ENCODE data around the gene ACOT13.
"Not testable (repeated sequence)": the region's sequence is repeated elsewhere in the genome, so short reads cannot be mapped to it uniquely, and the experiment has no call there.

The ACOT13 gene

GRCh38 chr6:24720604-24721460, 54.0 kb downstream of the ACOT13 start:
- H3K4me1 ChIP-seq (ENCODE audit: control insufficient read depth, insufficient read depth, low read length): peaks cover 6% of the 10 kb centered on the region
- H3K9ac ChIP-seq (ENCODE audit: low read length): peak overlapping the region; percentile 100
- H3K36me3 ChIP-seq (ENCODE audit: control insufficient read depth, insufficient read depth, low read length): no peaks in the 10 kb centered on the region
- H3K4me3 ChIP-seq (ENCODE audit: low read length): peak overlapping the region; percentile 83
- H3K27me3 ChIP-seq (ENCODE audit: control insufficient read depth, insufficient read depth, low read length): no peaks in the 10 kb centered on the region
- H3K9me3 ChIP-seq (ENCODE audit: control insufficient read depth, low read length): no peaks in the 10 kb centered on the region

- Histone ChIP-seq H3K36me3 (ENCODE audit: control insufficient read depth, insufficient read depth, low read length) (no peaks in the 10 kb centered on the region), H3K27me3 (ENCODE audit: control insufficient read depth, insufficient read depth, low read length) (no peaks in the 10 kb centered on the region), H3K9me3 (ENCODE audit: control insufficient read depth, low read length) (no peaks in the 10 kb centered on the region), H3K4me3 (ENCODE audit: low read length) (peak overlapping the region; percentile 83), H3K4me1 (ENCODE audit: control insufficient read depth, insufficient read depth, low read length) (peaks cover 6% of the 10 kb centered on the region), H3K9ac (ENCODE audit: low read length) (peak overlapping the region; percentile 100)
Measured at GRCh38 chr6:24721461-24722215, 54.8 kb downstream of the ACOT13 start.

- Histone ChIP-seq H3K27me3 (ENCODE audit: control insufficient read depth, insufficient read depth, low read length) (no peaks in the 10 kb centered on the region), H3K4me1 (ENCODE audit: control insufficient read depth, insufficient read depth, low read length) (peaks cover 6% of the 10 kb centered on the region), H3K9ac (ENCODE audit: low read length) (no peak overlapping the region), H3K4me3 (ENCODE audit: low read length) (no peak overlapping the region), H3K9me3 (ENCODE audit: control insufficient read depth, low read length) (no peaks in the 10 kb centered on the region), H3K36me3 (ENCODE audit: control insufficient read depth, insufficient read depth, low read length) (no peaks in the 10 kb centered on the region)
Measured at GRCh38 chr6:24723270-24723669, 56.4 kb downstream of the ACOT13 start.

- not testable (repeated sequence) for H3K4me3 ChIP-seq (ENCODE audit: low read length); H3K4me1 ChIP-seq (ENCODE audit: control insufficient read depth, insufficient read depth, low read length); H3K9me3 ChIP-seq (ENCODE audit: control insufficient read depth, low read length); H3K36me3 ChIP-seq (ENCODE audit: control insufficient read depth, insufficient read depth, low read length); H3K9ac ChIP-seq (ENCODE audit: low read length); H3K27me3 ChIP-seq (ENCODE audit: control insufficient read depth, insufficient read depth, low read length)
Measured at GRCh38 chr6:24730653-24731052, 63.8 kb downstream of the ACOT13 start.

- not testable (repeated sequence) for H3K36me3 ChIP-seq (ENCODE audit: control insufficient read depth, insufficient read depth, low read length); H3K27me3 ChIP-seq (ENCODE audit: control insufficient read depth, insufficient read depth, low read length); H3K9ac ChIP-seq (ENCODE audit: low read length); H3K4me1 ChIP-seq (ENCODE audit: control insufficient read depth, insufficient read depth, low read length); H3K9me3 ChIP-seq (ENCODE audit: control insufficient read depth, low read length); H3K4me3 ChIP-seq (ENCODE audit: low read length)
Measured at GRCh38 chr6:24731456-24732134, 64.7 kb downstream of the ACOT13 start.

GRCh38 chr6:24734166-24734565, 67.3 kb downstream of the ACOT13 start:
- Histone ChIP-seq H3K4me1 (ENCODE audit: control insufficient read depth, insufficient read depth, low read length) (peaks cover 9% of the 10 kb centered on the region), H3K36me3 (ENCODE audit: control insufficient read depth, insufficient read depth, low read length) (no peaks in the 10 kb centered on the region), H3K9ac (ENCODE audit: low read length) (no peak overlapping the region), H3K9me3 (ENCODE audit: control insufficient read depth, low read length) (no peaks in the 10 kb centered on the region), H3K27me3 (ENCODE audit: control insufficient read depth, insufficient read depth, low read length) (no peaks in the 10 kb centered on the region), H3K4me3 (ENCODE audit: low read length) (no peak overlapping the region)

GRCh38 chr6:24734710-24735109, 67.8 kb downstream of the ACOT13 start:
- not testable (repeated sequence) for H3K4me3 ChIP-seq (ENCODE audit: low read length); H3K9me3 ChIP-seq (ENCODE audit: control insufficient read depth, low read length); H3K36me3 ChIP-seq (ENCODE audit: control insufficient read depth, insufficient read depth, low read length); H3K9ac ChIP-seq (ENCODE audit: low read length); H3K4me1 ChIP-seq (ENCODE audit: control insufficient read depth, insufficient read depth, low read length); H3K27me3 ChIP-seq (ENCODE audit: control insufficient read depth, insufficient read depth, low read length)

- Histone ChIP-seq H3K4me3 (ENCODE audit: low read length) (no peak overlapping the region), H3K9me3 (ENCODE audit: control insufficient read depth, low read length) (no peaks in the 10 kb centered on the region), H3K4me1 (ENCODE audit: control insufficient read depth, insufficient read depth, low read length) (peaks cover 23% of the 10 kb centered on the region), H3K9ac (ENCODE audit: low read length) (no peak overlapping the region), H3K36me3 (ENCODE audit: control insufficient read depth, insufficient read depth, low read length) (no peaks in the 10 kb centered on the region), H3K27me3 (ENCODE audit: control insufficient read depth, insufficient read depth, low read length) (no peaks in the 10 kb centered on the region)
Measured at GRCh38 chr6:24738741-24739140, 71.9 kb downstream of the ACOT13 start.

- Histone ChIP-seq H3K27me3 (ENCODE audit: control insufficient read depth, insufficient read depth, low read length) (no peaks in the 10 kb centered on the region), H3K4me1 (ENCODE audit: control insufficient read depth, insufficient read depth, low read length) (peaks cover 24% of the 10 kb centered on the region), H3K36me3 (ENCODE audit: control insufficient read depth, insufficient read depth, low read length) (no peaks in the 10 kb centered on the region), H3K9ac (ENCODE audit: low read length) (no peak overlapping the region), H3K4me3 (ENCODE audit: low read length) (no peak overlapping the region), H3K9me3 (ENCODE audit: control insufficient read depth, low read length) (no peaks in the 10 kb centered on the region)
Measured at GRCh38 chr6:24740861-24741260, 74.0 kb downstream of the ACOT13 start.

GRCh38 chr6:24742216-24742738, 75.4 kb downstream of the ACOT13 start:
- Histone ChIP-seq H3K9me3 (ENCODE audit: control insufficient read depth, low read length) (no peaks in the 10 kb centered on the region), H3K4me3 (ENCODE audit: low read length) (no peak overlapping the region), H3K4me1 (ENCODE audit: control insufficient read depth, insufficient read depth, low read length) (peaks cover 24% of the 10 kb centered on the region), H3K9ac (ENCODE audit: low read length) (no peak overlapping the region), H3K27me3 (ENCODE audit: control insufficient read depth, insufficient read depth, low read length) (no peaks in the 10 kb centered on the region), H3K36me3 (ENCODE audit: control insufficient read depth, insufficient read depth, low read length) (no peaks in the 10 kb centered on the region)

GRCh38 chr6:24743265-24743943, 76.5 kb downstream of the ACOT13 start:
- peak overlapping the region; percentile 48 for H3K9ac ChIP-seq (ENCODE audit: low read length)
- no peaks in the 10 kb centered on the region for H3K27me3 ChIP-seq (ENCODE audit: control insufficient read depth, insufficient read depth, low read length)
- no peak overlapping the region for H3K4me3 ChIP-seq (ENCODE audit: low read length)
- peaks cover 24% of the 10 kb centered on the region for H3K4me1 ChIP-seq (ENCODE audit: control insufficient read depth, insufficient read depth, low read length)
- H3K36me3 ChIP-seq (ENCODE audit: control insufficient read depth, insufficient read depth, low read length): no peaks in the 10 kb centered on the region
- H3K9me3 ChIP-seq (ENCODE audit: control insufficient read depth, low read length): no peaks in the 10 kb centered on the region
